Activated CD4-positive, alpha-beta T cell treated with anti-CD3 and anti-CD28 coated beads for 4 hours (primary cell): ENCODE measurements around the gene RASD2.
"Not testable (repeated sequence)": the region's sequence is repeated elsewhere in the genome, so short reads cannot be mapped to it uniquely, and the experiment has no call there.

Experiments used
- DNase-seq, 2 donors: peaks; one replicate each; pipeline ENCODE4 v3.0.0-alpha.2; 2020

RASD2 gene

GRCh38 chr22:35540595-35541253 is at the start of gene RASD2:
RASD2 (plus strand) TSS chr22:35540831; CDS start chr22:35546810, 5,979 bp downstream.
- DNase-seq: peak; percentile 33 to 44

- not testable (repeated sequence) for DNase-seq
These were observed 49.3 kb upstream of the RASD2 start for GRCh38 chr22:35491061-35491907.

GRCh38 chr22:35491908-35492380 is 48.7 kb upstream of the RASD2 start:
- no peak for DNase-seq

GRCh38 chr22:35493074-35493473 is 47.6 kb upstream of the RASD2 start:
- no peak for DNase-seq

- not testable (repeated sequence) for DNase-seq
These were observed 44.9 kb upstream of the RASD2 start for GRCh38 chr22:35495711-35496110.

- no peak for DNase-seq
These were observed 43.8 kb upstream of the RASD2 start for GRCh38 chr22:35496768-35497312.

- DNase-seq: no peak
These were observed 42.4 kb upstream of the RASD2 start for GRCh38 chr22:35498026-35498800.

GRCh38 chr22:35502836-35503235 is 37.8 kb upstream of the RASD2 start:
- no peak for DNase-seq

GRCh38 chr22:35505399-35506258 is 35.0 kb upstream of the RASD2 start:
- DNase-seq: no peak

GRCh38 chr22:35506259-35506570 is 34.4 kb upstream of the RASD2 start:
- DNase-seq: no peak

GRCh38 chr22:35507851-35508250 is 32.8 kb upstream of the RASD2 start:
- not testable (repeated sequence) for DNase-seq

GRCh38 chr22:35509451-35509850 is 31.2 kb upstream of the RASD2 start:
- no peak for DNase-seq

- no peak for DNase-seq
These were observed 30.7 kb upstream of the RASD2 start for GRCh38 chr22:35509960-35510359.

GRCh38 chr22:35510481-35510934 is 30.1 kb upstream of the RASD2 start:
- DNase-seq: no peak

- no peak for DNase-seq
These were observed 29.7 kb upstream of the RASD2 start for GRCh38 chr22:35510951-35511350.

- DNase-seq: no peak
These were observed 26.3 kb upstream of the RASD2 start for GRCh38 chr22:35514366-35514765.

GRCh38 chr22:35515952-35516351 is 24.7 kb upstream of the RASD2 start:
- not testable (repeated sequence) for DNase-seq

GRCh38 chr22:35516723-35517122 is 23.9 kb upstream of the RASD2 start:
- DNase-seq: no peak

- no peak for DNase-seq
These were observed 23.4 kb upstream of the RASD2 start for GRCh38 chr22:35517207-35517606.

- no peak for DNase-seq
These were observed 22.7 kb upstream of the RASD2 start for GRCh38 chr22:35517769-35518530.

- DNase-seq: no peak
These were observed 21.8 kb upstream of the RASD2 start for GRCh38 chr22:35518811-35519210.
